ENCODE measurements around the gene PLXNB1.

PLXNB1 gene

GRCh38 chr3:48432411-48433371, 2.8 kb upstream of the PLXNB1 start:
- no peak overlapping the region for H3K4me3 ChIP-seq (ENCODE audit: low read length)
- no peaks in the 10 kb centered on the region for H3K9me3 ChIP-seq (ENCODE audit: insufficient read depth, low read depth, low read length)
- no peak overlapping the region for H3K9ac ChIP-seq (ENCODE audit: low read depth, low read length)
- H3K36me3 ChIP-seq (ENCODE audit: insufficient read depth, low read length) = peaks cover 31% of the 10 kb centered on the region
- peaks cover 15% of the 10 kb centered on the region for H3K4me1 ChIP-seq (ENCODE audit: insufficient read depth, low read length)
- no peaks in the 10 kb centered on the region for H3K27me3 ChIP-seq (ENCODE audit: insufficient read depth, low read length)
- 77% methylated on average over 16 of the region's 16 CpGs for WGBS
- H3K27ac ChIP-seq (ENCODE audit: low read depth, low read length) = peak overlapping the region; percentile 20; the same call in 1 of the 2 replicates

DNA sequence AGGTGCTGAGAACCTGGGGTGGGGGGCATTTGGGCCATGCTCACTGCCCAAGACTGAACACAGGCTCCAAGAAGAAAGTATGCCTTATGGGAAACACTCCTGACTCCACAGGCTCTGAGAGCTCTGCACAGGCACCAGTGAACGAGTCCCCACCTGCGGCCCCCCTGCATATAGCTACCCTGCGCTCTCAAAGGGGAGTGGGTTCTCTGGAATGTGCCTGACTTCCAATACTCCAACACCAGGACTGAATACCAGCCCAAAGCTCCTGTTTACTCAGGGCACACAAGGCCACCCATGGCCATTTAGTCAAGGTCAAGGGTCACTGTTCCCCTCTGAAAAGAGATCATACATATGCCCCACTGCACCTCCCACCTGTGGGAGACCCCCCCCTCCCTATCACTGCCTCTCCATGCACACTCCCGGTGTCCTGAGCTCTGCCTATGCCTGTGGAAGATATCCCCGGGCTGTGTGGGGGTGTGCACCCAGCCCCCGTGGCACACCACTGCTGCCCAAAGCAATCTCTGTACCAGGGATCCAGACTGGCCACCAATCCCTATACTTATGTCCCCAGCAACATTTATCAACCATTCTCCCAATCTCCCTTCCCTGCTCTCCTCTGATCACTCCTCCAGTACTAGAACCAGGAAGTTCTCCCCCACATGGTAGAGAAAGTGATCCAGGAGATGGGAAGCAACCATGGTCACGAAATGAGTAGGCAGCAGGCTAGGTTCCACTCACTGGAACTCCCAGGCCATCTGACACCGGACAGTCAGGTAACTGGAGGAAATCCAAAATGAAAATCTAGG, 1.5 kb upstream of the PLXNB1 start:
- no peak overlapping the region for H3K27ac ChIP-seq (ENCODE audit: low read depth, low read length)
- WGBS = 95% methylated on average over 8 of the region's 8 CpGs
- no peak overlapping the region for H3K4me3 ChIP-seq (ENCODE audit: low read length)
- H3K9ac ChIP-seq (ENCODE audit: low read depth, low read length) = no peak overlapping the region
- peaks cover 25% of the 10 kb centered on the region for H3K4me1 ChIP-seq (ENCODE audit: insufficient read depth, low read length)
- H3K9me3 ChIP-seq (ENCODE audit: insufficient read depth, low read depth, low read length) = no peaks in the 10 kb centered on the region
- peaks cover 31% of the 10 kb centered on the region for H3K36me3 ChIP-seq (ENCODE audit: insufficient read depth, low read length)
- H3K27me3 ChIP-seq (ENCODE audit: insufficient read depth, low read length) = no peaks in the 10 kb centered on the region

- H3K36me3 ChIP-seq (ENCODE audit: insufficient read depth, low read length) = peaks cover 31% of the 10 kb centered on the region
- H3K27me3 ChIP-seq (ENCODE audit: insufficient read depth, low read length) = no peaks in the 10 kb centered on the region
- peak overlapping the region; percentile 93 for H3K27ac ChIP-seq (ENCODE audit: low read depth, low read length)
- peak overlapping the region; percentile 96 for H3K9ac ChIP-seq (ENCODE audit: low read depth, low read length)
- peak overlapping the region; percentile 85 for H3K4me3 ChIP-seq (ENCODE audit: low read length)
- H3K9me3 ChIP-seq (ENCODE audit: insufficient read depth, low read depth, low read length) = no peaks in the 10 kb centered on the region
- 87% methylated on average over 1 of the region's 1 CpG for WGBS
- peaks cover 23% of the 10 kb centered on the region for H3K4me1 ChIP-seq (ENCODE audit: insufficient read depth, low read length)
These were observed 819 bp upstream of the PLXNB1 start for GRCh38 chr3:48430708-48431101.

DNA sequence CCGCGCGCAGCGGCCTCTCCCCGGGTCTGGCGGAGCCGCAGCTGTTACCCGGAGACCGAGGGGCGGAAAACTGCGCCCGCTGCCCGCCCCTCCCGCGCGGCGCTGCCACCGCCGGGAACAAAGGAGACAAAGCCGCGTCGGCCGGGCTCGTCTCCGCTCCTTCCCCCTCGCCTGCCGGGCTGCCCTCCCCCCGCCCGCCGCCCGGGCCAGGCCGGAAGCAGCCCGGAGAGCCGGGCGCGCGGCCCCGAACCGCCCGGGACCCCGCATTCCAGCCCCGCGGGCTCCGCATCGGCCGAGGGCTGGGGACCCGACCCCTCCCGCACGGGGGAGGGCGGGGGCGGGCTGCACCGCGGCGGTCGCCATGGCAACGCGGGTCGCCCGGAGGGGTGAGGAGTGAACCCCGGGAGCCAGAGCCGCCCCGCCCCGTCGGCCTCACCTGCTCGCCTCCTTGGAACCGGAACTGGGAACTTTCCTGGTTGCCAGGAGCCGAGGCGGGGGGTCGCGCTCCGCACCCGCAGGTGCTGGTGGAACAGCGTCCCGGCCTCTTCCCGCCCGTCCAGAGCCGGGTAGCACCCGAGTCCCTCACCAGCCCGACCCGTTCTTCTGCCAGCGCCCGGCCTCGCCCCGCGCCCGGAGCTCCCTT, 448 bp downstream of the PLXNB1 start:
- under 1% methylated on average over 86 of the region's 86 CpGs for WGBS
- H3K27ac ChIP-seq (ENCODE audit: low read depth, low read length) = peak overlapping the region; percentile 93
- H3K36me3 ChIP-seq (ENCODE audit: insufficient read depth, low read length) = peaks cover 31% of the 10 kb centered on the region
- peaks cover 23% of the 10 kb centered on the region for H3K4me1 ChIP-seq (ENCODE audit: insufficient read depth, low read length)
- peak overlapping the region; percentile 85 for H3K4me3 ChIP-seq (ENCODE audit: low read length)
- H3K9ac ChIP-seq (ENCODE audit: low read depth, low read length) = peak overlapping the region; percentile 96
- H3K27me3 ChIP-seq (ENCODE audit: insufficient read depth, low read length) = no peaks in the 10 kb centered on the region
- no peaks in the 10 kb centered on the region for H3K9me3 ChIP-seq (ENCODE audit: insufficient read depth, low read depth, low read length)

DNA sequence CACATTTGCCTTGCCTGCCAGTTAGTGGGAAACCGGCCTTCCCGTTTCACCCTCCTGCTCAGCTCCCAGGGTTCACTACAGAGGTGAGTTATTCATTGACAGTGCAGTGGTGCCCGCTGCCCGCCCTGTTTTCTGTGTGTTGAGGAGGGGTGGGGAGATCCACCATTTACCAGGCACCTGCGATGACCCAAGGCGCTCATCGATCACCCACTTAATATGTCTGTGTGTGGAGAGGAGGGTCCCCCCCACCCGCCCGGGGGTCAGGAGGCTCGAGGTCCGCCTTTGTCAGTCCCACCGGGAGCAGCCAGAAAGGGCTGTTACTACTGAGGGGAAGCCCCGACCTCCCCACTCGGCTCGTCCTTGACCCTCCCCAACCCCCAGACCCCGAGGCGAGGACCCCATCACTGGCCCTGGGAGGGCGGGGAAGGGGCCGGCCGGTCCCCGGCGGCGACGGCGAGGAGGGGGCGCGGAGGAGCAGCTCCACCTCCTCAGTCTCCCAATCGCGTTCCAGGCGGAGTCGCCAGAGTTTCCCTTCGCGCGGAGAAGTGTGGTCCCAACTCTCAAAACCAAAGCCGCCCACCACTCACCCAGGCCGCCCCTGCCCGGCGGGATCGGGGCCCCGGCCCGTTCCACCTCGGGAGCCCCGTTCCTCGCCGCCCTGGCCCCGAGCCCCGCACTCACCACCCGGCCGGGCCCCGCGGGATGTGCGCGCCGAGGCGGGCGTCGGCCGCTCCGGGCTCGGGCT, 1.1 kb downstream of the PLXNB1 start:
- H3K27ac ChIP-seq (ENCODE audit: low read depth, low read length) = peak overlapping the region; percentile 93
- H3K4me1 ChIP-seq (ENCODE audit: insufficient read depth, low read length) = peaks cover 23% of the 10 kb centered on the region
- H3K9me3 ChIP-seq (ENCODE audit: insufficient read depth, low read depth, low read length) = no peaks in the 10 kb centered on the region
- WGBS = under 1% methylated on average over 57 of the region's 60 CpGs
- peak overlapping the region; percentile 85 for H3K4me3 ChIP-seq (ENCODE audit: low read length)
- H3K9ac ChIP-seq (ENCODE audit: low read depth, low read length) = peak overlapping the region; percentile 96
- peaks cover 30% of the 10 kb centered on the region for H3K36me3 ChIP-seq (ENCODE audit: insufficient read depth, low read length)
- no peaks in the 10 kb centered on the region for H3K27me3 ChIP-seq (ENCODE audit: insufficient read depth, low read length)

GRCh38 chr3:48428088-48428571, 1.8 kb downstream of the PLXNB1 start:
- Histone ChIP-seq H3K4me3 (ENCODE audit: low read length) (peak overlapping the region; percentile 85), H3K36me3 (ENCODE audit: insufficient read depth, low read length) (peaks cover 29% of the 10 kb centered on the region), H3K9me3 (ENCODE audit: insufficient read depth, low read depth, low read length) (no peaks in the 10 kb centered on the region), H3K27ac (ENCODE audit: low read depth, low read length) (peak overlapping the region; percentile 17; the same call in 1 of the 2 replicates), H3K4me1 (ENCODE audit: insufficient read depth, low read length) (peaks cover 23% of the 10 kb centered on the region), H3K27me3 (ENCODE audit: insufficient read depth, low read length) (no peaks in the 10 kb centered on the region), H3K9ac (ENCODE audit: low read depth, low read length) (peak overlapping the region; percentile 96)
- WGBS = 26% methylated on average over 6 of the region's 7 CpGs

- Histone ChIP-seq H3K9ac (ENCODE audit: low read depth, low read length) (peak overlapping the region; percentile 96), H3K27me3 (ENCODE audit: insufficient read depth, low read length) (no peaks in the 10 kb centered on the region), H3K4me3 (ENCODE audit: low read length) (peak overlapping the region; percentile 85), H3K9me3 (ENCODE audit: insufficient read depth, low read depth, low read length) (no peaks in the 10 kb centered on the region), H3K36me3 (ENCODE audit: insufficient read depth, low read length) (peaks cover 29% of the 10 kb centered on the region), H3K27ac (ENCODE audit: low read depth, low read length) (no peak overlapping the region), H3K4me1 (ENCODE audit: insufficient read depth, low read length) (peaks cover 23% of the 10 kb centered on the region)
- 83% methylated on average over 9 of the region's 9 CpGs for WGBS
These were observed 2.3 kb downstream of the PLXNB1 start for GRCh38 chr3:48427630-48427962.

DNA sequence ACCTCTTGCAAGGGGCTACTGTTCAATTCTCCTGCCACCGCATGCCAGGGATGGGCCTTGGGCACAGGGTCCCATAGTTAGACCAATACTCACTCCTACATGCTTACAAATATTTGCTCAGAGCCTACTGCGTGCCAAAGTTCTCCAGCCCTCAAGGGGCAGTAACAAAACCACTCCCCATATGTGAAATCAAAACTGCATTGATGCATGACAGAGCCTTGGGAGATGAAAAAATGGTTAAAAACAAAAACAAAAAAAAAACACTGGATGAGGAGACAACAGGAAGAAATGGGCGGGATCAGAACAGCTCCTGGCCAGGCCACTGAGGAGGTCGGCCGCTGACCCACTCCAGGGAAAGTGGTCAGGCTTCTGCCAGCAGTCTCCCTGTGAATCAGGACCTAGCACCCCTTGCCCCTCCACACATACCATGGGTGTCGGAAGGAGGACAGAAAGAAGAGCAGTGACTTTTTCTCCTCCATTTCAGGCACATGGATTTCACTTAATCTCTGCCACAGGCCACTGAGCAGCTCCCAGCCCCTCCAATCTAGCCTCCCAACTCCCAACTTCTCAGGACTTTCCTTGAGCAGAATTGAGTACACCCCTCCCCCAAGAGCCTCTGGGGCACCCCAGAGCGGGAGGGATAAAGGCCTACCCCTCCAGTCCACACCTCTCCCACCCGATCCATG, 2.8 kb downstream of the PLXNB1 start:
- H3K4me3 ChIP-seq (ENCODE audit: low read length) = peak overlapping the region; percentile 85; the same call in 1 of the 2 replicates
- H3K9ac ChIP-seq (ENCODE audit: low read depth, low read length) = peak overlapping the region; percentile 96; the same call in 1 of the 2 replicates
- H3K27me3 ChIP-seq (ENCODE audit: insufficient read depth, low read length) = no peaks in the 10 kb centered on the region
- H3K9me3 ChIP-seq (ENCODE audit: insufficient read depth, low read depth, low read length) = no peaks in the 10 kb centered on the region
- WGBS = 89% methylated on average over 8 of the region's 8 CpGs
- peaks cover 29% of the 10 kb centered on the region for H3K36me3 ChIP-seq (ENCODE audit: insufficient read depth, low read length)
- no peak overlapping the region for H3K27ac ChIP-seq (ENCODE audit: low read depth, low read length)
- H3K4me1 ChIP-seq (ENCODE audit: insufficient read depth, low read length) = peaks cover 23% of the 10 kb centered on the region

- peaks cover 23% of the 10 kb centered on the region for H3K4me1 ChIP-seq (ENCODE audit: insufficient read depth, low read length)
- peaks cover 30% of the 10 kb centered on the region for H3K36me3 ChIP-seq (ENCODE audit: insufficient read depth, low read length)
- WGBS = 92% methylated on average over 11 of the region's 11 CpGs
- H3K27me3 ChIP-seq (ENCODE audit: insufficient read depth, low read length) = no peaks in the 10 kb centered on the region
- H3K9ac ChIP-seq (ENCODE audit: low read depth, low read length) = no peak overlapping the region
- no peak overlapping the region for H3K27ac ChIP-seq (ENCODE audit: low read depth, low read length)
- H3K4me3 ChIP-seq (ENCODE audit: low read length) = no peak overlapping the region
- no peaks in the 10 kb centered on the region for H3K9me3 ChIP-seq (ENCODE audit: insufficient read depth, low read depth, low read length)
These were observed 3.4 kb downstream of the PLXNB1 start for GRCh38 chr3:48426401-48426909.
